Hypothalamus (tissue), 51 donors: Measurements from ENCODE around the gene SIGLEC11.
"Not testable (repeated sequence)": the region's sequence is repeated elsewhere in the genome, so short reads cannot be mapped to it uniquely, and the experiment has no call there.

Experiments
- DNase-seq, 51 donors: peaks; one replicate each; lab custom pipeline; 2025; lab: John Stamatoyannopoulos, UW

SIGLEC11 gene

GRCh38 chr19:49981603-49982593 is 20.9 kb upstream of the SIGLEC11 start:
- DNase-seq = no peak

- no peak for DNase-seq
Measured at GRCh38 chr19:49978324-49978723, 17.4 kb upstream of the SIGLEC11 start.

GRCh38 chr19:49977881-49978280 is 16.9 kb upstream of the SIGLEC11 start:
- DNase-seq = no peak

GRCh38 chr19:49977076-49977475 is 16.1 kb upstream of the SIGLEC11 start:
- no peak for DNase-seq

GRCh38 chr19:49976496-49976895 is 15.5 kb upstream of the SIGLEC11 start:
- DNase-seq = no peak

GRCh38 chr19:49975051-49975450 is 14.1 kb upstream of the SIGLEC11 start:
- no peak for DNase-seq

GRCh38 chr19:49973987-49974386 is 13.0 kb upstream of the SIGLEC11 start:
- no peak for DNase-seq

- no peak for DNase-seq
Measured at GRCh38 chr19:49972841-49973240, 11.9 kb upstream of the SIGLEC11 start.

- DNase-seq = no peak
Measured at GRCh38 chr19:49971991-49972411, 11.0 kb upstream of the SIGLEC11 start.

GRCh38 chr19:49969355-49969754 is 8.4 kb upstream of the SIGLEC11 start:
- peak in 2 of 51 donors; percentile 6 to 8 for DNase-seq

GRCh38 chr19:49968279-49968922 is 7.4 kb upstream of the SIGLEC11 start:
- DNase-seq = no peak

- not testable (repeated sequence) for DNase-seq
Measured at GRCh38 chr19:49959892-49960291, 1.1 kb downstream of the SIGLEC11 start.

GRCh38 chr19:49958596-49958995 is 2.4 kb downstream of the SIGLEC11 start:
- not testable (repeated sequence) for DNase-seq

- DNase-seq = not testable (repeated sequence)
Measured at GRCh38 chr19:49958144-49958543, 2.8 kb downstream of the SIGLEC11 start.

- no peak for DNase-seq
Measured at GRCh38 chr19:49957262-49957915, 3.6 kb downstream of the SIGLEC11 start.

- DNase-seq = no peak
Measured at GRCh38 chr19:49956115-49956495, 4.9 kb downstream of the SIGLEC11 start.

- DNase-seq = no peak
Measured at GRCh38 chr19:49954933-49955332, 6.0 kb downstream of the SIGLEC11 start.

GRCh38 chr19:49954092-49954829 is 6.7 kb downstream of the SIGLEC11 start:
- DNase-seq = no peak

GRCh38 chr19:49953416-49953815 is 7.6 kb downstream of the SIGLEC11 start:
- DNase-seq = no peak

- no peak for DNase-seq
Measured at GRCh38 chr19:49952906-49953305, 8.1 kb downstream of the SIGLEC11 start.

- DNase-seq = no peak
Measured at GRCh38 chr19:49952479-49952836, 8.5 kb downstream of the SIGLEC11 start.
